Mesenchymal stem cell (in vitro differentiated cells and primary cell): ENCODE results near the gene PGC.
A peak's percentile ranks its signal among the peaks of the same experiment; 100 is the strongest.

ENCODE experiments used
- DNase-seq: peaks from one replicate; pipeline ENCODE4 v3.0.0-alpha.2; 2013
- H2AFZ ChIP-seq: one replicate; pipeline ENCODE4 v1.6.1; 2013; ENCODE audit warnings: low read depth, mild to moderate bottlenecking, control low read depth, inconsistent platforms, low read length, moderate library complexity
- H2AK5ac ChIP-seq: 2 replicates; pipeline ENCODE4 v1.6.1; 2013; ENCODE audit warnings: low read length, moderate library complexity, mild to moderate bottlenecking, inconsistent platforms; ENCODE audit not compliant: severe bottlenecking
- H2BK120ac ChIP-seq: one replicate; pipeline ENCODE4 v1.6.1; 2013; ENCODE audit warnings: low read depth, mild to moderate bottlenecking, inconsistent platforms, low read length, moderate library complexity
- H2BK12ac ChIP-seq, 2 experiments: one replicate each; pipeline ENCODE4 v1.6.1; 2013; ENCODE audit warnings: inconsistent platforms in 2 of 2, low read length in 2 of 2, mild to moderate bottlenecking in 2 of 2, moderate library complexity in 2 of 2, control low read depth in 1 of 2
- H2BK15ac ChIP-seq: one replicate; pipeline ENCODE4 v1.6.1; 2013; ENCODE audit warnings: mild to moderate bottlenecking, low read depth, inconsistent platforms; ENCODE audit not compliant: poor library complexity, severe bottlenecking
- H2BK5ac ChIP-seq: 2 replicates; pipeline ENCODE4 v1.6.1; 2013; ENCODE audit warnings: low read depth, mild to moderate bottlenecking, low read length, control low read depth, inconsistent platforms; ENCODE audit not compliant: poor library complexity, severe bottlenecking
- H3K14ac ChIP-seq, 2 experiments: one replicate each; pipeline ENCODE4 v1.6.1; 2013; ENCODE audit warnings: inconsistent platforms in 2 of 2, low read length in 2 of 2, control low read depth in 1 of 2, mild to moderate bottlenecking in 1 of 2, moderate library complexity in 1 of 2
- H3K18ac ChIP-seq, 2 experiments: one replicate each; pipeline ENCODE4 v1.6.1; 2013; ENCODE audit warnings: inconsistent platforms in 2 of 2, low read length in 2 of 2, control low read depth in 1 of 2, low read depth in 1 of 2, mild to moderate bottlenecking in 1 of 2
- H3K23ac ChIP-seq, 2 experiments: one replicate each; pipeline ENCODE4 v1.6.1; 2013; ENCODE audit warnings: inconsistent platforms in 2 of 2, low read length in 2 of 2, mild to moderate bottlenecking in 2 of 2, moderate library complexity in 2 of 2, control low read depth in 1 of 2
- H3K27ac ChIP-seq: 2 replicates; pipeline ENCODE4 v1.5.1; 2013; ENCODE audit warnings: mild to moderate bottlenecking, moderate library complexity, low read length, control low read depth, inconsistent platforms; ENCODE audit not compliant: poor library complexity, severe bottlenecking
- H3K27me3 ChIP-seq, 2 experiments: 2 replicates each; pipeline versions ENCODE4 v1.6.1 to v1.7.0; 2013; ENCODE audit warnings: low read length in 2 of 2, mild to moderate bottlenecking in 2 of 2, moderate library complexity in 2 of 2, control low read depth in 1 of 2, inconsistent platforms in 1 of 2; ENCODE audit not compliant: control insufficient read depth in 1 of 2, insufficient read depth in 1 of 2
- H3K36me3 ChIP-seq, 2 experiments: 2 replicates each; pipeline versions ENCODE4 v1.6.1 to v1.7.0; 2013; ENCODE audit warnings: low read length in 2 of 2, control low read depth in 1 of 2, inconsistent platforms in 1 of 2, low read depth in 1 of 2, mild to moderate bottlenecking in 1 of 2; ENCODE audit not compliant: insufficient read depth in 2 of 2, control insufficient read depth in 1 of 2
- H3K4ac ChIP-seq, 2 experiments: one replicate each; pipeline ENCODE4 v1.6.1; 2013; ENCODE audit warnings: inconsistent platforms in 2 of 2, low read length in 2 of 2, mild to moderate bottlenecking in 2 of 2, moderate library complexity in 2 of 2, control low read depth in 1 of 2, low read depth in 1 of 2
- H3K4me1 ChIP-seq: 2 replicates; pipeline ENCODE4 v1.6.1; 2013; ENCODE audit warnings: low read depth, low read length, control low read depth; ENCODE audit not compliant: control insufficient read depth, insufficient read depth
- H3K4me2 ChIP-seq: 2 replicates; pipeline ENCODE4 v1.6.1; 2013; ENCODE audit warnings: low read length, mild to moderate bottlenecking, inconsistent platforms; ENCODE audit not compliant: poor library complexity, severe bottlenecking
- H3K4me3 ChIP-seq, 2 experiments: 2 replicates each; pipeline versions ENCODE4 v1.5.1 to v1.7.0; 2013; ENCODE audit warnings: low read length in 2 of 2, mild to moderate bottlenecking in 2 of 2, control low read depth in 1 of 2, low read depth in 1 of 2; ENCODE audit not compliant: insufficient read depth in 1 of 2
- H3K79me1 ChIP-seq: replicated peaks from 2 replicates; pipeline ENCODE4 v1.6.1; 2013; ENCODE audit warnings: mild to moderate bottlenecking, control low read depth, low read length, inconsistent platforms; ENCODE audit not compliant: poor library complexity, severe bottlenecking
- H3K9ac ChIP-seq: 2 replicates; pipeline ENCODE4 v1.7.0; 2013; ENCODE audit warnings: mild to moderate bottlenecking, low read length, moderate library complexity
- H3K9me3 ChIP-seq: 2 replicates; pipeline ENCODE4 v1.7.0; 2013; ENCODE audit warnings: mild to moderate bottlenecking, low read length; ENCODE audit not compliant: control insufficient read depth
- H4K8ac ChIP-seq: one replicate; pipeline ENCODE4 v1.6.1; 2013; ENCODE audit warnings: inconsistent platforms, mild to moderate bottlenecking, low read length, moderate library complexity
- H4K91ac ChIP-seq: one replicate; pipeline ENCODE4 v1.6.1; 2013; ENCODE audit warnings: mild to moderate bottlenecking, low read length, inconsistent platforms
- WGBS: methylation state at CpG from one replicate; pipeline ENCODE4 v1.1.7; 2013; ENCODE audit warnings: mixed read lengths; 5-methylcytosine and 5-hydroxymethylcytosine counted together

PGC gene

DNA sequence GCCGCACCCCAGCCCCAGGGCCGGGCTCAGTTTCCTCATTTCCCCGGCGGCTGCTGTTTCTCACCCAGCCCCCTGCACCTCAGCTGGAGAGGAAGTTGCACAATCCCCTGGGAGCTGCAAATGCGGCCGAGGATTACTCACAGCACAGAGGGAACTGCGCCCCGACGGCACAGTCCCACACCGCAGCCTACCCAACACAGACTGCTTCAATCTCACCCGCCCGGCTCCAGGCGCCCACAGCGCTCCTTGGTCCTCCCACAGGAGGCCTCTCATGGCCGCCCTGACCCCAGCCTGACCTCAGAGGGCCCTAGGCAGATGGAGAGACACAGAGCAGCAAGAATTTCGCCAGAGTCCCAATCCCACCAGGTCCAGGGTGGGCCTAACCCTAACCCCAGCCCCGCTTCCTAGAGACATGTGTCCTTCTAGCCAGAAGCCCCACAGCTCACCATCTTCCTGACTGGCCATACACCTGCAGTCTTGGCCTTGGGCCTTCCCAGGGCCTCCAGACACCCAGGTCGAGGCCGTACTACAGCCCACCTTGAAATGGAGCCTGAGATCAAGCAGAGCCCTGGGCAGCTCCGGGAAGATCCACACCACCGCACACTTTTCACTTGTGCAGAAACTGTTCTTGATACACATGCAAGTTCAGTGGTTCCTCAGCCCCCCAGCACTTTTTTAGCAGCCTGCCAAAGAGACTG, 23.5 kb downstream of the PGC start:
- no peak overlapping the region for H3K23ac ChIP-seq
- no peaks in the 10 kb centered on the region for H3K9me3 ChIP-seq
- no peak overlapping the region for H2AFZ ChIP-seq
- no peaks in the 10 kb centered on the region for H3K27me3 ChIP-seq
- H2BK15ac ChIP-seq: peak overlapping the region; percentile 98
- peak overlapping the region; percentile 98 for H2AK5ac ChIP-seq
- WGBS: 30% methylated on average over 21 of the region's 21 CpGs
- H3K4me1 ChIP-seq: peaks cover 52% of the 10 kb centered on the region
- H2BK120ac ChIP-seq: peak overlapping the region; percentile 96
- no peak overlapping the region for H3K4me3 ChIP-seq
- H3K4ac ChIP-seq: peak overlapping the region; percentile 66 to 87
- H3K4me2 ChIP-seq: peak overlapping the region; percentile 34
- peaks cover 43% of the 10 kb centered on the region for H3K79me1 ChIP-seq
- H2BK5ac ChIP-seq: peak overlapping the region; percentile 58
- DNase-seq: peak; percentile 94
- H3K27ac ChIP-seq: peak overlapping the region; percentile 85
- peak overlapping the region; percentile 93 for H4K91ac ChIP-seq
- H3K18ac ChIP-seq: peak overlapping the region; percentile 95 to 98
- H3K14ac ChIP-seq: peak overlapping the region in 1 of 2 experiments; percentile 89
- H2BK12ac ChIP-seq: peak overlapping the region; percentile 95 to 97
- no peak overlapping the region for H3K9ac ChIP-seq
- peaks cover 0 to 20% of the 10 kb centered on the region in 2 experiments for H3K36me3 ChIP-seq
- H4K8ac ChIP-seq: peak overlapping the region; percentile 98

GRCh38 chr6:41722969-41723529, 24.1 kb downstream of the PGC start:
- Histone ChIP-seq H2BK5ac (no peak overlapping the region), H3K27ac (peak overlapping the region; percentile 85), H3K4me1 (peaks cover 48% of the 10 kb centered on the region), H3K18ac (peak overlapping the region; percentile 78 to 98), H3K4ac (peak overlapping the region; percentile 18 to 87), H2BK15ac (peak overlapping the region; percentile 60), H4K91ac (peak overlapping the region; percentile 84), H3K14ac (peak overlapping the region in 1 of 2 experiments; percentile 95), H2BK12ac (peak overlapping the region; percentile 69 to 95), H3K27me3 (no peaks in the 10 kb centered on the region), H3K79me1 (peaks cover 41% of the 10 kb centered on the region), H3K36me3 (peaks cover 0 to 13% of the 10 kb centered on the region in 2 experiments), H3K9me3 (no peaks in the 10 kb centered on the region), H3K9ac (no peak overlapping the region), H2AK5ac (peak overlapping the region; percentile 32), H3K4me2 (peak overlapping the region; percentile 34), H2BK120ac (peak overlapping the region; percentile 8), H3K23ac (peak overlapping the region in 1 of 2 experiments; percentile 81), H4K8ac (peak overlapping the region; percentile 79), H2AFZ (no peak overlapping the region), H3K4me3 (no peak overlapping the region)
- DNase-seq: no peak
- 65% methylated on average over 8 of the region's 8 CpGs for WGBS

GRCh38 chr6:41721414-41721813, 25.8 kb downstream of the PGC start:
- H2BK12ac ChIP-seq: peak overlapping the region in 1 of 2 experiments; percentile 41
- 99% methylated on average over 3 of the region's 3 CpGs for WGBS
- H2AFZ ChIP-seq: no peak overlapping the region
- no peaks in the 10 kb centered on the region for H3K9me3 ChIP-seq
- H2BK15ac ChIP-seq: no peak overlapping the region
- H2BK120ac ChIP-seq: no peak overlapping the region
- H4K8ac ChIP-seq: no peak overlapping the region
- no peak overlapping the region for H3K4ac ChIP-seq
- no peak overlapping the region for H2AK5ac ChIP-seq
- no peak for DNase-seq
- no peak overlapping the region for H3K23ac ChIP-seq
- no peak overlapping the region for H3K27ac ChIP-seq
- H3K36me3 ChIP-seq: peaks cover 0 to 6% of the 10 kb centered on the region in 2 experiments
- peaks cover 51% of the 10 kb centered on the region for H3K4me1 ChIP-seq
- H3K4me3 ChIP-seq: no peak overlapping the region
- H3K27me3 ChIP-seq: no peaks in the 10 kb centered on the region
- H3K79me1 ChIP-seq: peaks cover 45% of the 10 kb centered on the region
- H3K18ac ChIP-seq: no peak overlapping the region
- H3K9ac ChIP-seq: no peak overlapping the region
- H3K14ac ChIP-seq: no peak overlapping the region
- no peak overlapping the region for H3K4me2 ChIP-seq
- no peak overlapping the region for H2BK5ac ChIP-seq
- no peak overlapping the region for H4K91ac ChIP-seq

- peaks cover 56% of the 10 kb centered on the region for H3K4me1 ChIP-seq
- peak overlapping the region in 1 of 2 experiments; percentile 37 for H3K18ac ChIP-seq
- no peak overlapping the region for H3K9ac ChIP-seq
- DNase-seq: no peak
- no peaks in the 10 kb centered on the region for H3K27me3 ChIP-seq
- peak overlapping the region; percentile 6 for H2BK120ac ChIP-seq
- no peak overlapping the region for H4K8ac ChIP-seq
- H3K14ac ChIP-seq: no peak overlapping the region
- WGBS: 88% methylated on average over 2 of the region's 2 CpGs
- H2BK12ac ChIP-seq: peak overlapping the region in 1 of 2 experiments; percentile 23
- H3K4me3 ChIP-seq: no peak overlapping the region
- H3K27ac ChIP-seq: no peak overlapping the region
- H3K4me2 ChIP-seq: no peak overlapping the region
- H2AK5ac ChIP-seq: no peak overlapping the region
- no peak overlapping the region for H2AFZ ChIP-seq
- peak overlapping the region; percentile 31 for H2BK15ac ChIP-seq
- no peak overlapping the region for H3K23ac ChIP-seq
- peaks cover 0 to 9% of the 10 kb centered on the region in 2 experiments for H3K36me3 ChIP-seq
- no peaks in the 10 kb centered on the region for H3K9me3 ChIP-seq
- H3K4ac ChIP-seq: no peak overlapping the region
- H3K79me1 ChIP-seq: peaks cover 46% of the 10 kb centered on the region
- H4K91ac ChIP-seq: no peak overlapping the region
- H2BK5ac ChIP-seq: no peak overlapping the region
Measured at GRCh38 chr6:41720783-41721182, 26.4 kb downstream of the PGC start.
